PC-9 (cell line): ENCODE measurements around the gene PLAAT3. TPM values are rescaled to one million over a fixed set of nuclear protein-coding genes. Genes with fewer than 3 reads are reported as not detected.
"Not testable (repeated sequence)": the region's sequence is repeated elsewhere in the genome, so short reads cannot be mapped to it uniquely, and the experiment has no call there.

Source experiments
- BruUV-seq: library from RNA; stranded (reverse); fragments of 400-500 nt; replicated peaks from 2 replicates; lab custom pipeline; 2021; lab: Mats Ljungman, UMichigan
- CTCF ChIA-PET: fragments of 300-600 bp; sonication (Branson Sonifier 250); formaldehyde crosslinking; loops from one replicate; lab custom pipeline; 2022; ENCODE audit warnings: antibody characterized with exemption; lab: Charles Lee
- POLR2A ChIA-PET: fragments of 300-600 bp; sonication (Branson Sonifier 250); formaldehyde crosslinking; loops from one replicate; lab custom pipeline; 2022; ENCODE audit warnings: antibody characterized with exemption; ENCODE audit not compliant: unreplicated experiment; lab: Charles Lee
- DNase-seq, 2 experiments: peaks; one replicate each; pipeline versions ENCODE4 v3.0.0 to v3.0.0-alpha.2; 2015 to 2022; ENCODE audit warnings: mixed read lengths in 1 of 2
- H2AFZ ChIP-seq: fragments of 200-600 bp; sonication (generic); 2 replicates; pipeline ENCODE4 v1.8.1; 2017; ENCODE audit warnings: antibody characterized with exemption
- H3F3A ChIP-seq: fragments of 200-600 bp; sonication (generic); 2 replicates; pipeline ENCODE4 v1.8.1; 2017; ENCODE audit warnings: antibody characterized with exemption, mild to moderate bottlenecking, low read depth; ENCODE audit not compliant: insufficient read depth
- H3K27ac ChIP-seq: fragments of 200-600 bp; sonication (generic); 2 replicates; pipeline ENCODE4 v1.6.1; 2016; ENCODE audit warnings: mixed run types
- H3K27me3 ChIP-seq: fragments of 200-600 bp; sonication (generic); 2 replicates; pipeline ENCODE4 v1.6.1; 2016; ENCODE audit warnings: low read depth, mixed run types; ENCODE audit not compliant: insufficient read depth
- H3K36me3 ChIP-seq: fragments of 200-600 bp; sonication (generic); 2 replicates; pipeline ENCODE4 v1.6.1; 2016; ENCODE audit warnings: low read depth, mixed run types
- H3K4me1 ChIP-seq: fragments of 200-600 bp; sonication (generic); replicated peaks from 2 replicates; pipeline ENCODE4 v1.6.1; 2016; ENCODE audit warnings: mixed run types; ENCODE audit not compliant: insufficient read depth
- H3K4me2 ChIP-seq: fragments of 200-600 bp; sonication (generic); 2 replicates; pipeline ENCODE4 v1.6.1; 2017; ENCODE audit warnings: mixed run types
- H3K4me3 ChIP-seq: fragments of 200-600 bp; sonication (generic); 2 replicates; pipeline ENCODE4 v1.6.1; 2016; ENCODE audit warnings: mixed run types
- H3K79me2 ChIP-seq: fragments of 200-600 bp; sonication (generic); 2 replicates; pipeline ENCODE4 v1.6.1; 2017; ENCODE audit warnings: low read depth, mixed run types
- H3K9me2 ChIP-seq: fragments of 200-600 bp; sonication (generic); 2 replicates; pipeline ENCODE4 v1.8.1; 2017; ENCODE audit warnings: mild to moderate bottlenecking; ENCODE audit not compliant: insufficient read depth
- H3K9me3 ChIP-seq: fragments of 200-600 bp; sonication (generic); 2 replicates; pipeline ENCODE4 v1.8.1; 2016; ENCODE audit warnings: low read depth; ENCODE audit not compliant: insufficient read depth
- H4K20me1 ChIP-seq: fragments of 200-600 bp; sonication (generic); 2 replicates; pipeline ENCODE4 v1.8.1; 2017; ENCODE audit not compliant: insufficient read depth
- EZH2 ChIP-seq: fragments of 200-600 bp; sonication (generic); IDR thresholded peaks from 2 replicates; pipeline ENCODE4 v1.8.0; 2017; ENCODE audit warnings: antibody characterized with exemption, low read depth
- intact Hi-C: fragments of 100-400 bp; cut with micrococcal nuclease; formaldehyde crosslinking; loops from one replicate; pipeline ENCODE4 v1.10.0; 2022; ENCODE audit not compliant: unreplicated experiment
- total RNA-seq: library from RNA; stranded (reverse); gene quantifications from 2 replicates; pipeline ENCODE4 v1.2.3, GENCODE V29; 2021
- TF ChIP-seq, protein P1 (sequence below): fragments of 200-600 bp; sonication (generic); conservative IDR thresholded peaks from 2 replicates; pipeline ENCODE4 v1.6.1; 2017; ENCODE audit warnings: mixed run types, antibody characterized with exemption, mild to moderate bottlenecking, moderate library complexity

PLAAT3 gene
- total RNA-seq, 1 experiment from 2014 or later: 240 TPM

DNA sequence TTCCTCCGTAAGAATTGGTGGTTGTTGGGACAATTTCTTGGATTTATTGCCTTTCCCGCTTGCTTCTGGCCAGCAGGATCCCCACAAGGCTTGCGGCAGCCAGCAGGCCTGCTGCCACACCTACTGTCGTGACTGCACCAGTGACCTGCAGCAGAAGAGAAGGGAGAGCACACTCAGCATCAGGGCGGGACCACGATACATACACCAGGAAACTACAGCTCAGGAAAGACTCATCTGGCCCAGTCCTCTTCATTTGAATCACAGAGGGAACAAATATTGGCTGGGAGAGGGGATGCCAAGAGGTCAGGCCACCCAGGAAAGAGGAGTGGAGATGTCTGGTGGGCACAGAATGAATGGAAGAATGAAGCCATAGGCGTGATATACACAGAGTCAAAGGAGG, 61.3 kb downstream of the PLAAT3 start:
- TF ChIP-seq, protein P1, sequence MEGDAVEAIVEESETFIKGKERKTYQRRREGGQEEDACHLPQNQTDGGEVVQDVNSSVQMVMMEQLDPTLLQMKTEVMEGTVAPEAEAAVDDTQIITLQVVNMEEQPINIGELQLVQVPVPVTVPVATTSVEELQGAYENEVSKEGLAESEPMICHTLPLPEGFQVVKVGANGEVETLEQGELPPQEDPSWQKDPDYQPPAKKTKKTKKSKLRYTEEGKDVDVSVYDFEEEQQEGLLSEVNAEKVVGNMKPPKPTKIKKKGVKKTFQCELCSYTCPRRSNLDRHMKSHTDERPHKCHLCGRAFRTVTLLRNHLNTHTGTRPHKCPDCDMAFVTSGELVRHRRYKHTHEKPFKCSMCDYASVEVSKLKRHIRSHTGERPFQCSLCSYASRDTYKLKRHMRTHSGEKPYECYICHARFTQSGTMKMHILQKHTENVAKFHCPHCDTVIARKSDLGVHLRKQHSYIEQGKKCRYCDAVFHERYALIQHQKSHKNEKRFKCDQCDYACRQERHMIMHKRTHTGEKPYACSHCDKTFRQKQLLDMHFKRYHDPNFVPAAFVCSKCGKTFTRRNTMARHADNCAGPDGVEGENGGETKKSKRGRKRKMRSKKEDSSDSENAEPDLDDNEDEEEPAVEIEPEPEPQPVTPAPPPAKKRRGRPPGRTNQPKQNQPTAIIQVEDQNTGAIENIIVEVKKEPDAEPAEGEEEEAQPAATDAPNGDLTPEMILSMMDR: no peak
- TF ChIP-seq EZH2: no peak
- H3K9me3 ChIP-seq: no peaks in the 10 kb centered on the region
- H3K27ac ChIP-seq: no peak overlapping the region
- no peaks in the 10 kb centered on the region for H3F3A ChIP-seq
- no peak overlapping the region for H3K4me3 ChIP-seq
- intact Hi-C loops: no loop called here
- no peaks in the 10 kb centered on the region for H3K9me2 ChIP-seq
- no TSS peak for BruUV-seq
- H2AFZ ChIP-seq: no peak overlapping the region
- H4K20me1 ChIP-seq: no peaks in the 10 kb centered on the region
- no peak overlapping the region for H3K4me2 ChIP-seq
- H3K4me1 ChIP-seq: no peaks in the 10 kb centered on the region
- ChIA-PET CTCF (no interaction called here), POLR2A (interaction anchor here (0.6 kb wide), 2 partner anchors 15 to 67 kb away, joined by 3 to 5 read pairs; no protein-coding TSS in a partner anchor)
- H3K79me2 ChIP-seq: no peaks in the 10 kb centered on the region
- H3K27me3 ChIP-seq: no peaks in the 10 kb centered on the region
- peak in 1 of 2 experiments; percentile 43 for DNase-seq
- H3K36me3 ChIP-seq: no peaks in the 10 kb centered on the region

GRCh38 chr11:63551889-63552266, 62.4 kb downstream of the PLAAT3 start:
- H2AFZ ChIP-seq: no peak overlapping the region
- H3K27ac ChIP-seq: no peak overlapping the region
- H3F3A ChIP-seq: no peaks in the 10 kb centered on the region
- H3K9me3 ChIP-seq: no peaks in the 10 kb centered on the region
- no peaks in the 10 kb centered on the region for H3K9me2 ChIP-seq
- no peaks in the 10 kb centered on the region for H3K27me3 ChIP-seq
- no peaks in the 10 kb centered on the region for H3K36me3 ChIP-seq
- H3K4me2 ChIP-seq: no peak overlapping the region
- no peaks in the 10 kb centered on the region for H3K4me1 ChIP-seq
- ChIA-PET CTCF (interaction anchor here (0.6 kb wide), 1 partner anchor 71 kb away, joined by 3 read pairs; no protein-coding TSS in a partner anchor), POLR2A (interaction anchor here (1.8 kb wide), 1 partner anchor 15 kb away, joined by 6 read pairs; the partner anchor contains the start of gene PLAAT4)
- H3K4me3 ChIP-seq: no peak overlapping the region
- intact Hi-C loops: no loop called here
- TF ChIP-seq, protein P1: no peak
- no peak for TF ChIP-seq EZH2
- H3K79me2 ChIP-seq: no peaks in the 10 kb centered on the region
- H4K20me1 ChIP-seq: no peaks in the 10 kb centered on the region
- no TSS peak for BruUV-seq
- DNase-seq: no peak

DNA sequence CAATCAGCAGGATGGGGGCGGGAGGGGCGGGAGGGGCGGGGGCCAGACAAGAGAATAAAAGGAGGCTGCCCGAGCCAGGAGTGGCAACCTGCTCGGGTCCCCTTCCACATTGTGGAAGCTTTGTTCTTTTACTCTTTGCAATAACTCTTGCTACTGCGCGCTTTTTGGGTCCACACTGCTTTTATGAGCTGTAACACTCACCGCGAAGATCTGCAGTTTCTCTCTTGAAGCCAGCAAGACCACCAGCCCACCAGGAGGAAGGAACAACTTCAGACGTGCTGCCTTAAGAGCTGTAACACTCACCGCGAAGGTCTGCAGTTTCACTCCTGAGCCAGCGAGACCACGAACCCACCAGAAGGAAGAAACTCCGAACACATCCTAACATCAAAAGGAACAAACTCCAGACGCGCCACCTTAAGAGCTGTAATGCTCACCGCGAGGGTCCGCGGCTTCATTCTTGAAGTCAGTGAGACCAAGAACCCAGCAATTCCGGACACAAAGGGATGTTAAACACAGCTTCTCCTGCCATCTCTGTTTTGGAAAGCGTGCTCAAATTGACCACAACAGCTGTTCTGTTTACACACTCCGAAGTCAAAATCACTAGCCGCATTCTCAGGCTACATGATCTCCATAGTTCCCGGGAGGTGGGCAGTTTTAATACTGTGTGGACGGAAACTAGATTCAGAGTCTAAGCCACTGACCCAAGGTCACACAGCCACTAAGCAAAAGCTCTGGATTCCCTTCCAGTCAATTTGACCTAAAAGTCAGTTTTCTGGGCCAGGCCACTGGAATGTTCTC, 62.9 kb downstream of the PLAAT3 start:
- H3K79me2 ChIP-seq: no peaks in the 10 kb centered on the region
- H3F3A ChIP-seq: no peaks in the 10 kb centered on the region
- H2AFZ ChIP-seq: no peak overlapping the region
- POLR2A ChIA-PET: interaction anchor here (0.6 to 1.8 kb wide), 3 partner anchors 15 to 64 kb away, joined by 3 to 6 read pairs (median 5); partner anchors contain the start of gene PLAAT4
- H3K4me3 ChIP-seq: no peak overlapping the region
- intact Hi-C loops: no loop called here
- H3K27ac ChIP-seq: no peak overlapping the region
- no peaks in the 10 kb centered on the region for H3K27me3 ChIP-seq
- no peaks in the 10 kb centered on the region for H3K9me2 ChIP-seq
- TF ChIP-seq, protein P1: no peak
- TF ChIP-seq EZH2: no peak
- CTCF ChIA-PET: interaction anchor here (0.6 kb wide), 1 partner anchor 71 kb away, joined by 3 read pairs; no protein-coding TSS in a partner anchor
- no peaks in the 10 kb centered on the region for H4K20me1 ChIP-seq
- no peaks in the 10 kb centered on the region for H3K4me1 ChIP-seq
- BruUV-seq: TSS peak; percentile 49
- no peaks in the 10 kb centered on the region for H3K9me3 ChIP-seq
- H3K4me2 ChIP-seq: no peak overlapping the region
- H3K36me3 ChIP-seq: no peaks in the 10 kb centered on the region
- DNase-seq: no peak

GRCh38 chr11:63550156-63550700, 64.0 kb downstream of the PLAAT3 start:
- H3K4me3 ChIP-seq, DNase-seq, H3K79me2 ChIP-seq, BruUV-seq, H3K4me2 ChIP-seq, H3K27ac ChIP-seq, H3F3A ChIP-seq, H3K27me3 ChIP-seq, H3K36me3 ChIP-seq, H3K4me1 ChIP-seq, intact Hi-C loops, POLR2A ChIA-PET, H3K9me2 ChIP-seq, H3K9me3 ChIP-seq, H2AFZ ChIP-seq, H4K20me1 ChIP-seq, CTCF ChIA-PET: not testable (repeated sequence)
